Daoy (cell line): ENCODE results near the gene THSD4. TPM values are rescaled to one million over a fixed set of nuclear protein-coding genes. Genes with fewer than 3 reads are reported as not detected.
A peak's percentile ranks its signal among the peaks of the same experiment; 100 is the strongest.
"Not testable (repeated sequence)": the region's sequence is repeated elsewhere in the genome, so short reads cannot be mapped to it uniquely, and the experiment has no call there.

Experiments
- DNase-seq: peaks from one replicate; pipeline ENCODE4 v3.0.0-alpha.2; 2015; ENCODE audit warnings: low read depth
- total RNA-seq: library from RNA; depleted of rRNA; stranded (reverse); fragments of >200 nt; shearing (Covaris generic); gene quantifications from 2 replicates; pipeline ENCODE4 v1.2.3, GENCODE V29; 2014

The THSD4 gene
- total RNA-seq, 1 experiment from 2014 or later: 5.4 TPM

GRCh38 chr15:71654720-71655174, 539.5 kb downstream of the THSD4 start:
- peak; percentile 19 for DNase-seq

GRCh38 chr15:71656425-71656824, 541.2 kb downstream of the THSD4 start:
- no peak for DNase-seq

GRCh38 chr15:71657141-71657540, 541.9 kb downstream of the THSD4 start:
- DNase-seq: no peak

- no peak for DNase-seq
Observed at GRCh38 chr15:71658036-71658435, 542.8 kb downstream of the THSD4 start.

- no peak for DNase-seq
Observed at GRCh38 chr15:71658827-71659729, 543.8 kb downstream of the THSD4 start.

- no peak for DNase-seq
Observed at GRCh38 chr15:71659730-71660067, 544.4 kb downstream of the THSD4 start.

GRCh38 chr15:71660501-71660900, 545.2 kb downstream of the THSD4 start:
- no peak for DNase-seq

GRCh38 chr15:71662306-71662705, 547.0 kb downstream of the THSD4 start:
- no peak for DNase-seq

GRCh38 chr15:71664622-71665021, 549.4 kb downstream of the THSD4 start:
- no peak for DNase-seq

- DNase-seq: no peak
Observed at GRCh38 chr15:71666763-71667620, 551.7 kb downstream of the THSD4 start.

GRCh38 chr15:71669688-71670087, 554.4 kb downstream of the THSD4 start:
- DNase-seq: no peak

GRCh38 chr15:71670222-71670621, 555.0 kb downstream of the THSD4 start:
- not testable (repeated sequence) for DNase-seq

GRCh38 chr15:71674354-71674753, 559.1 kb downstream of the THSD4 start:
- DNase-seq: no peak

GRCh38 chr15:71677352-71677751, 562.1 kb downstream of the THSD4 start:
- no peak for DNase-seq

- DNase-seq: no peak
Observed at GRCh38 chr15:71677766-71678165, 562.5 kb downstream of the THSD4 start.

- no peak for DNase-seq
Observed at GRCh38 chr15:71678191-71678590, 562.9 kb downstream of the THSD4 start.

- DNase-seq: no peak
Observed at GRCh38 chr15:71678605-71679004, 563.3 kb downstream of the THSD4 start.

- no peak for DNase-seq
Observed at GRCh38 chr15:71679223-71679792, 564.0 kb downstream of the THSD4 start.

GRCh38 chr15:71679793-71680353, 564.6 kb downstream of the THSD4 start:
- DNase-seq: peak; percentile 25

GRCh38 chr15:71682001-71682400, 566.7 kb downstream of the THSD4 start:
- DNase-seq: no peak

- no peak for DNase-seq
Observed at GRCh38 chr15:71683411-71684274, 568.4 kb downstream of the THSD4 start.
